Smooth muscle cell (in vitro differentiated cells): Measurements from ENCODE around the gene SLC25A21. TPM values are rescaled to one million over a fixed set of nuclear protein-coding genes. Genes with fewer than 3 reads are reported as not detected.

Experiments used
- DNase-seq: peaks from one replicate; lab custom pipeline; 2025; ENCODE audit not compliant: unreplicated experiment; lab: John Stamatoyannopoulos, UW
- H2AFZ ChIP-seq: fragments of 200-600 bp; sonication (generic); 2 replicates; pipeline ENCODE4 v1.6.0; 2016; ENCODE audit warnings: antibody characterized with exemption, low read depth, mild to moderate bottlenecking
- H3F3A ChIP-seq: fragments of 200-600 bp; sonication (generic); 2 replicates; pipeline ENCODE4 v1.6.0; 2017; ENCODE audit warnings: antibody characterized with exemption, low read depth
- H3K27ac ChIP-seq: fragments of 200-600 bp; sonication (generic); 2 replicates; pipeline ENCODE4 v1.5.1; 2016; ENCODE audit warnings: low read depth, mild to moderate bottlenecking
- H3K27me3 ChIP-seq: fragments of 200-600 bp; sonication (generic); 2 replicates; pipeline ENCODE4 v1.6.1; 2016; ENCODE audit warnings: low read depth, mild to moderate bottlenecking
- H3K36me3 ChIP-seq: fragments of 200-600 bp; sonication (generic); 2 replicates; pipeline ENCODE4 v1.5.1; 2016; ENCODE audit warnings: low read depth
- H3K4me1 ChIP-seq: fragments of 200-600 bp; sonication (generic); 2 replicates; pipeline ENCODE4 v1.5.1; 2016; ENCODE audit warnings: low read depth
- H3K4me2 ChIP-seq: fragments of 200-600 bp; sonication (generic); 2 replicates; pipeline ENCODE4 v1.6.0; 2016; ENCODE audit warnings: mild to moderate bottlenecking
- H3K4me3 ChIP-seq: fragments of 200-600 bp; sonication (generic); 2 replicates; pipeline ENCODE4 v1.5.1; 2016; ENCODE audit warnings: mild to moderate bottlenecking
- H3K79me2 ChIP-seq: fragments of 200-600 bp; sonication (generic); 2 replicates; pipeline ENCODE4 v1.6.0; 2016; ENCODE audit warnings: low read depth, mild to moderate bottlenecking
- H3K9ac ChIP-seq: fragments of 200-600 bp; sonication (generic); 2 replicates; pipeline ENCODE4 v1.6.0; 2016; ENCODE audit warnings: low read depth
- H3K9me3 ChIP-seq: fragments of 200-600 bp; sonication (generic); replicated peaks from 2 replicates; pipeline ENCODE4 v1.5.1; 2016; ENCODE audit warnings: low read depth
- H4K20me1 ChIP-seq: fragments of 200-600 bp; sonication (generic); 2 replicates; pipeline ENCODE4 v1.6.0; 2016; ENCODE audit warnings: low read depth
- WGBS: methylation state at CpG from one replicate; pipeline ENCODE4 v1.1.7; 2016; ENCODE audit warnings: low lambda C conversion rate; 5-methylcytosine and 5-hydroxymethylcytosine counted together
- polyA plus RNA-seq: library from polyadenylated mRNA; unstranded; fragments of >200 nt; fragmentation: Nextera tagmentation; extraction: Ambion mirVana; gene quantifications from 2 replicates; pipeline ENCODE4 v1.2.1, GENCODE V29; 2016
- total RNA-seq: library from RNA; depleted of rRNA; stranded (reverse); fragments of >200 nt; gene quantifications from 2 replicates; pipeline ENCODE4 v1.2.3, GENCODE V29; 2014
- TF ChIP-seq, protein P1 (sequence below): fragments of 200-600 bp; sonication (generic); IDR thresholded peaks from 2 replicates; pipeline ENCODE4 v1.5.1; 2017; ENCODE audit warnings: borderline replicate concordance, mild to moderate bottlenecking, antibody characterized with exemption; ENCODE audit not compliant: insufficient read depth, poor library complexity, severe bottlenecking

SLC25A21 gene
- total and polyA plus RNA-seq, 2 experiments from 2014 or later: 1.1 TPM; not detected in 1

DNA sequence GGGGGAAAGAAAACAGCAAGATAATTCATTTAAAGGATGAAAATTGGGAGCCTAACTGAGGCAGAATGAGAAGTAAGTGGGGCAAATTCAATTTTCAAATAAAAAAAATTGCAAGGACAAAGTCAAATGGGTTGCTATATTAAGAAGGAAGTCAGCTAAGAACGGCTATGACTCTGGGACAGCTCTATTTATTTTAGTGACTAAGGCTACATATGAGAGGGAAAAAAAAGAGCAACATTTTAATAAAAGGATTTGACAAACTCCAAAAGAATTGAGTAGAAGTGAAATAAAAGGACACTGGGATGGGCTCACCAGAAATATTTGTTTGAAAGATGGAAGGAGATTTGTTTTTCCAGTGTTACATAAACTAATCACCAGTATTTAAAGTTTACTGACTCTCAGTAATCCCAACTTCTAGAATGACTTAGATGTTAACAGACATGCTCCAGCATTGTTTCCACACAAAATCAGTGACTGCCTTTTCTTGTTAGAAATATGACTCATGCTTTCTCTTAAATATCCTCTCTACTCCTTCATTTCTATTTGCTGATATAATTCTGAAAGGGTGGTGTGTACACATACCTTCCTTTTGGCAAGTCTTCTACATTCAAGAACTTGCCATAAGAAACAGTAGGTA lies 198.5 kb downstream of the SLC25A21 start:
- no peak overlapping the region for H2AFZ ChIP-seq
- no peaks in the 10 kb centered on the region for H3K79me2 ChIP-seq
- no peaks in the 10 kb centered on the region for H3K36me3 ChIP-seq
- TF ChIP-seq, protein P1, sequence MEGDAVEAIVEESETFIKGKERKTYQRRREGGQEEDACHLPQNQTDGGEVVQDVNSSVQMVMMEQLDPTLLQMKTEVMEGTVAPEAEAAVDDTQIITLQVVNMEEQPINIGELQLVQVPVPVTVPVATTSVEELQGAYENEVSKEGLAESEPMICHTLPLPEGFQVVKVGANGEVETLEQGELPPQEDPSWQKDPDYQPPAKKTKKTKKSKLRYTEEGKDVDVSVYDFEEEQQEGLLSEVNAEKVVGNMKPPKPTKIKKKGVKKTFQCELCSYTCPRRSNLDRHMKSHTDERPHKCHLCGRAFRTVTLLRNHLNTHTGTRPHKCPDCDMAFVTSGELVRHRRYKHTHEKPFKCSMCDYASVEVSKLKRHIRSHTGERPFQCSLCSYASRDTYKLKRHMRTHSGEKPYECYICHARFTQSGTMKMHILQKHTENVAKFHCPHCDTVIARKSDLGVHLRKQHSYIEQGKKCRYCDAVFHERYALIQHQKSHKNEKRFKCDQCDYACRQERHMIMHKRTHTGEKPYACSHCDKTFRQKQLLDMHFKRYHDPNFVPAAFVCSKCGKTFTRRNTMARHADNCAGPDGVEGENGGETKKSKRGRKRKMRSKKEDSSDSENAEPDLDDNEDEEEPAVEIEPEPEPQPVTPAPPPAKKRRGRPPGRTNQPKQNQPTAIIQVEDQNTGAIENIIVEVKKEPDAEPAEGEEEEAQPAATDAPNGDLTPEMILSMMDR: no peak
- H3K4me2 ChIP-seq: peak overlapping the region; percentile 18
- 48% methylated on average over 1 of the region's 1 CpG for WGBS
- no peaks in the 10 kb centered on the region for H3F3A ChIP-seq
- no peaks in the 10 kb centered on the region for H4K20me1 ChIP-seq
- no peak overlapping the region for H3K4me3 ChIP-seq
- H3K27me3 ChIP-seq: no peaks in the 10 kb centered on the region
- H3K9me3 ChIP-seq: no peaks in the 10 kb centered on the region
- no peak for DNase-seq
- H3K4me1 ChIP-seq: no peaks in the 10 kb centered on the region
- peak overlapping the region; percentile 24 for H3K27ac ChIP-seq
- H3K9ac ChIP-seq: no peak overlapping the region

DNA sequence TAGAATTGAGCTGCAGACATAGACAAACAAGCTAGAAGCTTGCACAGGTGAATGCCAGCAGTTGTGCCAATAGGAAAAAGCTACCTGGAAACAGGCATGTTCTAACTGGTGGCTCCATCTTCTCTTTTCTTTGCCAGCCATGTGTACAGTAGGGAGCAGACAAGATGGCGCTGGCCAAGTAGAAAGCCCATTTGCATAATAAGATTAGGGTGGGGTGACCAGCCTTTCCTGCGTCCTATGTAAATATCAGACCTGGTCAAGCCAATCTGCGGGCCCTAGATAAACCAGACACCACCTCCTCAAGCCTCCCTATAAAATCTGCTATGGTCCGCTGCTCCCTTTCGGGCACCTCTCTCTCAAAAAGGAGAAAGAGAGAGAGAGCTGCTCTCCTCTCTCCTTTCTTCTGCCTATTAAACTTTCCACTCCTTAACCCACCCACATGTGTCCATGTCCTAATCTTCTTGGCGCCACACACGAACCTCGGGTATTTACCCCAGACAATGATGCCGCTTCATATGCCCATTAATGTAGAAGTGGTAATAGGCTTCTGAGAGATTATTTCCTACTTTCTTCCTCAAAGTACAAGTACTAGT lies 201.0 kb downstream of the SLC25A21 start:
- Histone ChIP-seq H3K9me3 (no peaks in the 10 kb centered on the region), H3K36me3 (no peaks in the 10 kb centered on the region), H3K27me3 (peaks cover 4% of the 10 kb centered on the region), H3K4me2 (no peak overlapping the region), H2AFZ (no peak overlapping the region), H3K9ac (no peak overlapping the region), H4K20me1 (no peaks in the 10 kb centered on the region), H3F3A (no peaks in the 10 kb centered on the region), H3K79me2 (no peaks in the 10 kb centered on the region), H3K4me3 (no peak overlapping the region), H3K27ac (no peak overlapping the region), H3K4me1 (no peaks in the 10 kb centered on the region)
- 93% methylated on average over 9 of the region's 9 CpGs for WGBS
- no peak for DNase-seq
- TF ChIP-seq, protein P1: no peak

DNA sequence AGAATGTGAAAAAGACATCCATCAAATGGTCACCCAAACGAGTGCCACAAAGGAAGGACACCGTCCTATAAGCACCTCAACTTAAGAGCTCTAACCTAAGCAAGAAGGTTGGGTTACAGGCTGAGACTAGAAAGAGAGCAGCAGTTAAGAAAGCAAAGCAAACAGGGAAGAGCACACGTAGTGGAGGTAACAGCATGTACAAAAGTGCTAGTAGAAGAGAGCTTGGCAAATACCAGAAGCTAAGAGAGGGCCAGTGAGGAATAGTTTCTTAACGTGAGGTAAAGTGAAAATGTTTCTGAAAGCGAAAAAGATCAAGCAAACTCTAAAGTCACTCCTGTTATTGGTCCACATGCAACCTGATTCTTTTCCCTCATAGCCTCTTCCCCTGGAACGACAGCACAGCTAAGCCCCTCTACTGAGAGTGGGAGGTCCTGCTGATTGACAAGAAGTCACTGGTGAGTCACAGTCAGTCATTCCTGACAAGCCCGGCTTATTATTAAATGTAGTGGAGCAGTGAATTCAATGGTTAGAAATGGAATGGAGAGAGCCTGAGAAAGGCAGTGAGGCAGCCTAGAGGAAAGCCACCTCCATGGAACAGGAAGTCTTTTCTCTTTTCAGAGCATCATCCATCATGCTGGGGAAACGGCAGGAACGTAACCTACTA lies 204.4 kb downstream of the SLC25A21 start:
- no peak overlapping the region for H3K4me2 ChIP-seq

More for the DNA sequence above, 204.4 kb downstream of the SLC25A21 start:
- H3F3A ChIP-seq: no peaks in the 10 kb centered on the region
- no peaks in the 10 kb centered on the region for H3K4me1 ChIP-seq
- H3K36me3 ChIP-seq: no peaks in the 10 kb centered on the region
- TF ChIP-seq, protein P1: no peak
- no peak overlapping the region for H3K9ac ChIP-seq
- H3K4me3 ChIP-seq: no peak overlapping the region
- no peaks in the 10 kb centered on the region for H4K20me1 ChIP-seq
- H3K27ac ChIP-seq: no peak overlapping the region
- H3K9me3 ChIP-seq: no peaks in the 10 kb centered on the region
- 78% methylated on average over 9 of the region's 9 CpGs for WGBS
- no peaks in the 10 kb centered on the region for H3K79me2 ChIP-seq
- H3K27me3 ChIP-seq: peaks cover 7% of the 10 kb centered on the region
- H2AFZ ChIP-seq: no peak overlapping the region
- DNase-seq: no peak
